ENCODE measurements around the gene ZNF699.

- TF ChIP-seq CTCF (IDR thresholded peaks at IDR 0.05) (no peak), POLR2A (IDR thresholded peaks at IDR 0.05) (no peak)
Measured at GRCh38 chr19:9306443-9306842, 3.2 kb downstream of the ZNF699 start.
